GM20431 (cell line): ENCODE data around the gene OMP.

ENCODE experiments used
- in situ Hi-C: fragments of 300-500 bp; cut with MseI, MboI; formaldehyde crosslinking; loops from one replicate; pipeline ENCODE4 v1.15.0; 2020; ENCODE audit warnings: low sequenced_read_pairs; ENCODE audit not compliant: unreplicated experiment

Gene OMP

DNA sequence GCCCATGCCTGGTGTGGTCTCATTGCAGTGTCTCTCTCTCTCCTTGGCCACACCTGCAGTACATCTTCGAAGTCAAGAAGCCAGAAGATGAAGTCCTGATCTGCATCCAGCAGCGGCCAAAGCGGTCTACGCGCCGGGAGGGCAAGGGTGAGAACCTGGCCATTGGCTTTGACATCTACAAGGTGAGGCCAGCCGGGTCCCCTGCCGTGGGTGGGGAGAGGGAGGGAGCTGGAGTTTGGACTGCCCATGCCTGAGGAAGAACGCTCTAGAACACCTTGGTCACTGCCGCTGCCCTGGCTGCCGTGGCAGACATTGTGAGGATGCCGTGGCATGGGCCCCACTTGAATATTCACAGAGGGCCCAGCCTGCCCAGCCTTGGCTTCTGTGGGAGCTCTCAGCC lies 16.3 kb downstream of the OMP start:
- in situ Hi-C loops = no loop called here

DNA sequence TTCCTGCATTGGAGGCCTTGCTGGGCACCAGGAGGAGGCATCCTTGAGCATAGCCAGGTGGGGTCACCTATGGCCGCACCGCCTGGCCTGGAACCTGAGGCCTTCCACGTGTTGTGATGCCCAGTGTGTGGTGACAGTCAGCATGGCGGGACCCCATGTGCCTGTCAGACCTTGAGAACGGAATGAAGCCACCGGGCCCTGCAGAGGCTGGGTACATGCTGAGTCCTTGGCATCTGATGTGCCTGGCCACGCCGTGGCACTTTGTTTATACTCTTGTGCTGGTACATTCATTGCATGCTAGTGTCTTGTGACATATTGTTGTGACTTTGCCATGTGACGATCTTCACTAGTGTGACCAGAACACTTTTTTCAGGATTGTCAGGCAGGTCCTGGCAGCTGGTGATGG lies 16.9 kb downstream of the OMP start:
- in situ Hi-C loops = no loop called here

DNA sequence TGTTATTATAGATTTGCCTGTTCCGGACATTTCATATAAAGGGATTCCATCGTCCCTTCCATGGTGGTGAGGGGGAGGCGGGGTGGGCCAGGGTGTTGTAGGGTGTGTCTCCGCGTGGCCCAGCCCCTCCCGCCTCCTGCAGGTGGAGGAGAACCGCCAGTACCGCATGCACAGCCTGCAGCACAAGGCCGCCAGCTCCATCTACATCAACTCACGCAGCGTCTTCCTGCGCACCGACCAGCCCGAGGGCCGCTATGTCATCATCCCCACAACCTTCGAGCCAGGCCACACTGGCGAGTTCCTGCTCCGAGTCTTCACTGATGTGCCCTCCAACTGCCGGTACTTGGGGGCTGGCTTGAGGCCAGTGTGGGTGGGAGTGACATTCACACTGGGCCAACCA lies 17.9 kb downstream of the OMP start:
- in situ Hi-C loops = no loop called here

DNA sequence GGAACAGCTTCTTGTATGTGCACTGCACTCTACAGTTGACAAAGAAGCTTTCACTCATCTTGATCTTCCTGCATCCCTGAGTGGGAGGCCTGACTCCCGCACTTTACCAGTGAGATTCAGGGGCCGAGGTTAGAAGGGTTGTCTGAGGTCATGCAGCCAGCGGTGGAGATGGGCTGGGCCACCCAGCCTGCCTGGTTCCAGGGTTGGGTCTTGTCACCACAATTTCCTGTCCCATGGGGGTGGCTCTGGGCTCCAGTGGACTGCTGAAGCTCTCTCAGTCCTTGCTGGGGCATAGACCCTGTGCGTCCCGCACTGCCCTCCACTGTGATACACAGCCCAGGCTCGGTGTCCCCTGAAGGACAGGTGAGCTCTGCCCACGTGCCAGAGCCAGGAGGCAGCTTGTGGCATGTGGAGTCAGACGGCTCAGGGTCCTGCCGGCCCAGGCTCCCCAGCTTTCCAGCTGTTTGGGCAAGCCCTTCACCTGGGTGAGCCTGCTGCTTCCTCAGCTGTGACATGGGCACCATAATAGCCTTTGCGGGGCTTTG lies 18.5 kb downstream of the OMP start:
- in situ Hi-C loops = no loop called here

DNA sequence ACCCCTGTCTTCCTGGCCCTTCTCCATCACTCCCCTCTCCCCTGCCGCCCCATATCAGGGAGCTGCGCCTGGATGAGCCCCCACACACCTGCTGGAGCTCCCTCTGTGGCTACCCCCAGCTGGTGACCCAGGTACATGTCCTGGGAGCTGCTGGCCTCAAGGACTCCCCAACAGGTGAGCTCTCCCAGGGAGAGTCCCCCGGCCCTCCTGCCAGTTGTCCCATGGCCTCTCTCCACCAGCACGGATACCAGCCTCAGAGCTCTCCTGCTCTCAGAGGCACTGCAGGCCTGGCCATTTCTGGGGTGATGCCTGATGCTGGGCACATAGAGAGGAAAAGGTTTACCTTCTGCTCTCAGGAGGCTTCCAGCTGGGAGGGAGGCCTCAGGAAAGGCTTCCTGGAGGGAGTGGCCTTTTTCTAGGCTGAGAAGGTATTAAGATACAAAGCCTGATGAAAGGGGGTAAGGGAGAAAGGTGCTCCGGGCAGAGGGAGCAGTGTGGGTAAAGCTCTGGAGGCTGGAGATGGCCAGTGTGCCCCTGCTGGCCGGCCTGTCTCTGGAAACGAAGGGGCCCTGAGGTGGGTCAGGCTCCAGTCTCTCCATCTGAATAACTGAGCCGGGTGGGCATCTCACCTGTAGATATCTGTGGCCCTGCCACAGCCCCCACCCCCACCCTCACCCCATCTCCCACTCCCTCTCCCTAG lies 19.4 kb downstream of the OMP start:
- in situ Hi-C loops = no loop called here

DNA sequence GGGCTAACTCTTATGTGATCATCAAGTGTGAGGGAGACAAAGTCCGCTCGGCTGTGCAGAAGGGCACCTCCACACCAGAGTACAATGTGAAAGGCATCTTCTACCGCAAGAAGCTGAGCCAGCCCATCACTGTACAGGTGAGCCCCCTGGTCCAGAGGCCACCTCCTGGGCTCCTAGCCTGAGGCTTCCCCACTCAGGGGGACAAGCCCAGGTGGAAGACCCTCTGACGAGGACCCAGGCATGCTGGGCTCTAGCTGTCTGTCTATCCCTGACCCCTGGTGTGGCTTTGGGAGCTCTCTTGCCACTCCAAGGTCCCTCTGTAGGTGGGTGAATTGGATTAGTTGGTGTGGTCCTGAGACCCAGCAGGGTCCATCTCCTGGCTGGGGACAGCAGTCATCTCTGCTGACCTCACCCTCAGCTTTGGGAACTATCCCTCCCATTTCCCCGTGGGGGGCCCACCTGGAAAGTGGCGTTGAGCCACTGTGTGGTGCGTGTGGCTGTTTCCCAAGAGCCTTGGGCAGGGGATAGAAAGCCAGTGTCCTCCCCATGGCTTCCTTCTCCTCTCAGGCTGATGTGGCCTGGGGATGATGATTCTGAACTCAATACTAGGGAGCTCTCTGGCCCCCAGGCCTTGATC lies 20.1 kb downstream of the OMP start:
- in situ Hi-C loops = no loop called here

DNA sequence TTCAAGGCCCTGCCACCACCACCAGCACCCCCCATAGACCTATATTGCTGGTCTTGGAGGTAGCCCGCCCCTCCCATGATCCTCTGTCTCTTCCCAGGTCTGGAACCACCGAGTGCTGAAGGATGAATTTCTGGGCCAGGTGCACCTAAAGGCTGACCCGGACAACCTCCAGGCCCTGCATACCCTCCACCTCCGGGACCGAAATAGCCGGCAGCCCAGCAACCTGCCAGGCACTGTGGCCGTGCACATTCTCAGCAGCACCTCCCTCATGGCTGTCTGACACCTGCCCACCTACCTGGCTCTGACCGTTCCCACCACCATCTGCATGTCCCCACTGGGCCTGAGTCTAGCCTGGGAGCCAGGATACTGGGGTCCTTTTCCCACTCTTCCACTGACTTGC lies 21.0 kb downstream of the OMP start:
- in situ Hi-C loops = no loop called here

DNA sequence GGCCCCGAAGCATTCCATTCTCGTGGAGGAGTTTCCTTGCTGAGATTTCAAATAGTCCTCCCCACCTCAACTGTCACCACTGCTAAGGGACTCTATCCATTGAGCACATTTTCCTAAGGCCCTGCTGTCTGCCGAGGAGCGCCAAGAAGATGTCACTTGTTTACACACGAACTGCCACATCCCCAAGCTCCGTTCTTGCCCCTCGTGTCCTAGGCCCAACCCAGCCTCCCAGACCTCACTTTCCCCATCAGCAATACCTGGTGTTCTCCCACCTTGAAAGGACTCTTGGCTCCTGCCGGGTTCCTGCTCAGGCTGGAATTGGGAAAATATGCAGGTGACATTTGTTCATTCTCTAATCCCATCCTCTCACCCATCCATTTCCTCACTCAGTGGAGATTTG lies 21.4 kb downstream of the OMP start:
- in situ Hi-C loops = no loop called here

DNA sequence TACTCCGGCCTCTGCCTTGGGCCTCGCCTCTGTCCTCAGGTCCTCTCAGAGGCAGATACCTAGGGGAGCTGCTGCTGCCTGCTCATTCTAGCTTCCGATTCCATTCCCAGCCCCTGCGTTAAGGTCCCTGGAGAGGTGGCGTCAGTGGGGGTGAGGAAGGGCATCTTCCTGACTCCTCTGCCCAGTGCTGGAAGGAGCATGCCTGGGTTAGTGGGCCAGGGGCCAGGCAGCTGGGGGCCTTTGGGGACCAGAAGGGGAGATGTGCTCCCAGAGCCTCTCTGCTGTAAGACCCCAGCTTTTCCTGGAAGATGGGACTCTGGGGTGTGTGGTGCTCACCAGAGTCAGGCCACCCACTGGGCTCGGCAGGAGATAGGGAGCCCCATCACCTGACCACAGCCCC lies 21.8 kb downstream of the OMP start:
- in situ Hi-C loops = no loop called here

DNA sequence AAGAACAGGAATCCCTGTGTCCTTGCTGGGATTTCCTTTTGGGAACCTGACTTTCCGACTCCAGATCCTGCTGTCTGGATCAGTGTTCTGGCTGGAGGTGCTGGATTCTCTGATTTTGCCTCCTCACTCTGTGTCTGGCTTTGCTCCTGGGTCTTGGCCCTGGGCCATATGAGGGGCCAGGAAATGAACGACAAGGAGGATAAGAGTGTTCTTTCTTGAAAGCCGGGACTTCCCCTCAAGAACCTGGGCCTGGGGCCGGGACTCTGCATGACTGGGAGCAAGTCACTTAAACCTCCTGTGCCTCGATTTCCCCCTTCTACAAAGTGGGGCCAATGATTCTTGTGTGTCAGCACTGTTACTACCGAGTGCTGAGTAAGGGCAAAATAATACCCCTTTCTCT lies 22.6 kb downstream of the OMP start:
- in situ Hi-C loops = no loop called here

DNA sequence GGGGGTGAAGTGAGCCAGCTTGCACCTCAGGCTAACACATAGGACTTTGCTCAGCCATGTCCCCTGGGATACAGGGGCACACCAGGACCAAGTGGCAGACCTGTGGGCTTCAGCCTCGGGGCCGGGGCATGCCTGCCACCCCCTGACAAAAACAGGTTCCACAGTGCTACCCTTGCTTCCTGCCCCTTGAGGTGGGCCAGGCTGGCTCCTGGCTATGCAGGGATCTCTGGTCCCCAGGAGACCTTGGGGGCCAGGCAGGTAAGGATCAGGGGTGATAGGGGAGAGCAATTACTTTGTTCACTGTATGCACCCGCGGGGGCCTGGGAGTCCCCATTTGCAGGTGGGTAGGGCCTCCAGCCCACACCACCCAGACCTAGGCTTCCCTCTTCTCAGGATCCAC lies 23.1 kb downstream of the OMP start:
- in situ Hi-C loops = no loop called here

DNA sequence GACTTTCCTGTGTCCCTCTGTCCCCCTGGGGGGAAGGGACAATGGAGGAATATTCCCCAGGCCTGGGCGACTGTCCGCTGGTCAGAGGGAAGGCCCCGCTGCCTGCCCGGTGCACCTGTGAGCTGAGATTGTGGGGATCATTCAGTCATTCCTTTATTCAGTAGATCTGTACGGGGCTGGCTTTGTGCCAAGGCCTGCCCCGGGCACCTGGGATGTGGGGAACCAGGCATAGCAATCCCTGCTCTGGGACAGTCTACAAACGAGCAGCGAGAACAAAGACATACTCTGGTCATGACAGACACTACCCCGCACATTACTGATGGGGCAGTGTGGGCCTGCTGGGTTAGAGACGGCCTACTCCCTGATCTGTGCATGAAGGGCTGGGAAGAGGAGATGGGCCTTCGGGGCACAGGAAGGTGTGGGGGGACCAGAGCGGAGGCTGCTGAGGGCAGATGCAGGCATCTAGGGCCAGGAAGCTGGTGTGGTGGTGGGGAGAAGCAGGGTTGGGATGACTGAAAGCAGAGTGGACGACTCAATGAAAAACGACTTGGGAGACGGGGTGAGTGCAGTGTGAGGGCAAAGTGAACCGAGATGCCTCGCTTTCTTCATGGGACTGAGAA lies 23.6 kb downstream of the OMP start:
- in situ Hi-C loops = no loop called here

DNA sequence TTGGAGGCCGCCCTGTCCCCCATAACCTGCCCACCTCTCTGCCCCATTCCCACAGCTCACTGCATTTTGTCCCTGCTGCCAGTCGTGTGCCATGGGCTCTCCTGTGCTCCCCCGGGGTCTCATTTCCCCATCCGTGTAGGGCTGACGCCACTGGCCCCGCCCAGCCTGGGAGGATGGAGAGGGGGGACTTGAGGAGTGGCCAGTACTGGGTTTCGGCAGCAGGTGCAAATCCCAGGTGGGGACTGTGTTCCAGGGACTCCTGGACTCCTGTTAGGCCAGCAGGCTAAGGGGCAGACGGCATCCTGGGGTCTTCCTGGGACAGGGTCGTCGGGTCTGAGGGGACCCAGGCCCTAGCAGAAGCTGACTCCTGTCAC lies 24.2 kb downstream of the OMP start:
- in situ Hi-C loops = no loop called here

DNA sequence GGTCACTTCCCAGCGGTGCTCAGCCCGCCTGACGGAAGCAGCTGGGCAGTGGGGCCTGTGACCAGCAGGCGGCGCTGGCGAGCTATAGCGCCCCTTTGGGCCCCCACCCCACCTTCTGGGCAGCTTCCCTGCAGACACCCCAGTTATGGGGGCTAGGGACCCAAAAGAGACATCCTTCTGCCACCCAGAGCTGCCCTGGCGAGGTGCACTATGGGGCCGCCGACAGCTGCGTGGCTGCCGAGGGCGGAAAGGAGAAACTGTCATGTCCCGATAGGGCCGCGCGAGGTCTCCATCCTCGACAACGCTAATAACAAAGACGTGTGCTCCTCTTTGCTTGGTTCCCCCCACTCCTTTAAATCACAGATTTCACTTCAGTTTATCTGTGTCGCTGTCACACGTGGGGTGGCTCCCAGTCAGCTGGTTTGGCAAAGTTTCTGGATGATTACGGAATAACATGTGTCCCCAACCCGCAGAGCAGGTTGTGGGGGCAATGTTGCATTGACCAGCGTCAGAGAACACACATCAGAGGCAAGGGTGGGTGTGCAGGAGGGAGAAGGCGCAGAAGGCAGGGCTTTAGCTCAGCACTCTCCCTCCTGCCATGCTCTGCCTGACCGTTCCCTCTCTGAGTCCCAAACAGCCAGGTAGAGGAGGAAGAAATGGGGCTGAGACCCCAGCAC lies 24.7 kb downstream of the OMP start:
- in situ Hi-C loops = no loop called here

DNA sequence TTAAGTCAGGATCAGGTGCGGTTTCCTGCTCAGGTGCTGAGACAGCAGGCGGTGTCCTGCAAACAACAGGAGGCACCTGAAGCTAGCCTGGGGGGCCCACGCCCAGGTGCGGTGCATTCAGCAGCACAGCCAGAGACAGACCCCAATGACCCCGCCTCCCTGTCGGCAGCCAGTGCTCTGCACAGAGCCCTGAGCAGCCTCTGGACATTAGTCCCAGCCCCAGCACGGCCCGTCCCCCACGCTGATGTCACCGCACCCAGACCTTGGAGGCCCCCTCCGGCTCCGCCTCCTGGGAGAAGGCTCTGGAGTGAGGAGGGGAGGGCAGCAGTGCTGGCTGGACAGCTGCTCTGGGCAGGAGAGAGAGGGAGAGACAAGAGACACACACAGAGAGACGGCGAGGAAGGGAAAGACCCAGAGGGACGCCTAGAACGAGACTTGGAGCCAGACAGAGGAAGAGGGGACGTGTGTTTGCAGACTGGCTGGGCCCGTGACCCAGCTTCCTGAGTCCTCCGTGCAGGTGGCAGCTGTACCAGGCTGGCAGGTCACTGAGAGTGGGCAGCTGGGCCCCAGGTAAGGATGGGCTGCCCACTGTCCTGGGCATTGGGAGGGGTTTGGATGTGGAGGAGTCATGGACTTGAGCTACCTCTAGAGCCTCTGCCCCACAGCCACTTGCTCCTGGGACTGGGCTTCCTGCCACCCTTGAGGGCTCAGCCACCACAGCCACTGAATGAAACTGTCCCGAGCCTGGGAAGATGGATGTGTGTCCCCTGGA lies 25.5 kb downstream of the OMP start, which contains the start of gene MYO7A:
Gene MYO7A, plus strand, starts transcription at position 327 of the 772 bp plus-strand sequence. CDS start 2,389 bp downstream, outside the sequence.
- in situ Hi-C loops = no loop called here

DNA sequence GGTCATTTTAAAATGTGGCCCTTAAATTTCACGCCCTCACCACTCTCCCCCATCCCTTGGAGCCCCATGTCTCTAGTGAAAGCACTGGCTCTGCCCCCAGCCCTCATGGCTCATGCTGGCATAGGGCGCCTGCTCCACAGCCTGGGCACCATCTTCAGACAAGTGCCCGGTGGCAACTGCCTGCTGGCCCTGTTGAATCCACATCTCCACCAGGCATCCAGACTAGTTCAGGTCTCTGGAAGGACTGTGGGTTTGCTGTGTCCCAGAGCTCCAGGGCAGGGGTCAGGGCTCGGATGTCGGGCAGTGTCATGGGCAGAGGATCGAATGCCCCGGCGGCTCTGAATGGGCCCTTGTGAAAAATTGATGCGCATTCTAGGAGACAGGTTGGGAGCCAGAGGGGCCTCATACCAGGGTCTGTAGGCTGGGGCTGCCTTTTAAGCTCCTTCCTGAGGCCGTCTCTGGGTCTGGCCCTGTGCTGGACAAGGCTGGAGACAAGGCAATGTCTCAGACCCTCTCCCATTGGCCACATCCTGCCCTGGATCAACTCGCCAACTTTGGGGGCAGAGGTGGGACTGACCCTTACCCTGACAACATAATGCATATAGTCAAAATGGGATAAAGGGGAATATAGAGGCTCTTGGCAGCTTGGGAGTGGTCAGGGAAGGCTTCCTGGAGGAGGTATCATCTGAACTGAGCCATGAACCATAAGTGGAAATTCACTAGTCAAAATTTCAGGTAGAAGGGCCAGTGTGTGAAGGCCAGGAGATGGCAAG lies 26.6 kb downstream of the OMP start:
- in situ Hi-C loops = no loop called here

DNA sequence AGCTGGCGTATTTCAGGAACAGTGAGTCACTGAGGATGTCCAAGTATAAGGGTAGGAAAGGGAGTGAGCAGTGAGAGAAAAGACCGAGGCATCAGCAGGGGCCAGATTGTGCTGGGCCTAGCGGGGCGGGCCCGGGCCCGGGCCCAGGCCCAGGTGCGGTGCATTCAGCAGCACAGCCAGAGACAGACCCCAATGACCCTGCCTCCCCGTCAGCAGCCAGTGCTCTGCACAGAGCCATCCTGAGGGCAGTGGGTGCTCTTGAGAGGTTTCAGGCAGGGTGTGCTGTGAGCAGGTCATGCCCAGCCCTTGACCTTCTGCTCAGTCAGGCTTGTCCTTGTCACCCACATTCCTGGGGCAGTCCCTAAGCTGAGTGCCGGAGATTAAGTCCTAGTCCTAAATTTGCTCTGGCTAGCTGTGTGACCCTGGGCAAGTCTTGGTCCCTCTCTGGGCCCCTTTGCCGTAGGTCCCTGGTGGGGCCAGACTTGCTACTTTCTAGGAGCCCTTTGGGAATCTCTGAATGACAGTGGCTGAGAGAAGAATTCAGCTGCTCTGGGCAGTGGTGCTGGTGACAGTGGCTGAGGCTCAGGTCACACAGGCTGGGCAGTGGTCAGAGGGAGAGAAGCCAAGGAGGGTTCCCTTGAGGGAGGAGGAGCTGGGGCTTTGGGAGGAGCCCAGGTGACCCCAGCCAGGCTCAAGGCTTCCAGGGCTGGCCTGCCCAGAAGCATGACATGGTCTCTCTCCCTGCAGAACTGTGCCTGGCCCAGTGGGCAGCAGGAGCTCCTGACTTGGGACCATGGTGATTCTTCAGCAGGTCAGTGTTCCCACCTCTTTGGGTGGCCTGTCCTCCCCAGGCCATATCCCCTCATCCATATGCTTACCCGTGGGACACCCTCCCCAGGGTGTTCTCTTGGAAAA lies 27.5 kb downstream of the OMP start:
- in situ Hi-C loops = no loop called here

DNA sequence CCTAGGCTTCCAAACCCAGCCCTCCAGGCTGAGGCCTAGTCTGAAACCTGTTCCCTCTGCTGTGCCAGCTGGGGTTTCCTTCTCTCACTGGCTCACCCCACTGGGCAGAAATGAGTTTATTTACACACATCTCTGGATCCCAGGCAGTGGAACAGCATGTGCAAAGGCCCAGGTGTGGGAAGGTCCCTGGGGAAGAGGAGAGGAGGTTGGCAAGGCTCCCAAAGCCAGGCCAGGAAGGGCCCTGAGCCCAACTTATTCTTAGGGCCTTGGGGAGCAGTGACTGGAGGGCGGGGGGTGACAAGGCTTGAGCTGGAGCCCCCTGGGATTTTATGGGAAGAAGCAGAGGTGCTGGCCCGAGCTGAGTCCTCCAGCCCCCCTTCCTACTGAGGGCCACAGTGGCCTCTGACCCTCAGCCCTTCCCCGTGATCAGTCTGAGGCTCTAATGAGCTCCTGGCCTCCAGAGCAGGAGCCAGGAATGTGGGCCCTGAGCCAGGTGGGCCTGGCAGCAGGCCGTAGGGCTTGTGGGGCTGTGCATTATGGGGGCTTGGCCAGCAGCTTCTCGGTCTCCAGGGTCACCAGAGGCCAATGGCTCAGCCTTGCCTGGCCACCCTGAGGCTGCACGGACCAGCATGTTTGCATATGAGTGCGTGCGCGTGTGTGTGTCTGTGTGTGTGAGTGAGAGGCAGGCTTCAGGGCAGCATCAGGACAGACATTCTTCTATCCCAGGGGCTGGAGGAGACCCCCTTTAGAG lies 28.3 kb downstream of the OMP start:
- in situ Hi-C loops = no loop called here
